GM18520 (cell line): ENCODE data around the gene CLDN22.

Experiments
- ATAC-seq: cut with Tn5 transposase; IDR thresholded peaks from one replicate; pipeline ENCODE4 v1.9.1; 2021; ENCODE audit not compliant: unreplicated experiment

The CLDN22 gene

DNA sequence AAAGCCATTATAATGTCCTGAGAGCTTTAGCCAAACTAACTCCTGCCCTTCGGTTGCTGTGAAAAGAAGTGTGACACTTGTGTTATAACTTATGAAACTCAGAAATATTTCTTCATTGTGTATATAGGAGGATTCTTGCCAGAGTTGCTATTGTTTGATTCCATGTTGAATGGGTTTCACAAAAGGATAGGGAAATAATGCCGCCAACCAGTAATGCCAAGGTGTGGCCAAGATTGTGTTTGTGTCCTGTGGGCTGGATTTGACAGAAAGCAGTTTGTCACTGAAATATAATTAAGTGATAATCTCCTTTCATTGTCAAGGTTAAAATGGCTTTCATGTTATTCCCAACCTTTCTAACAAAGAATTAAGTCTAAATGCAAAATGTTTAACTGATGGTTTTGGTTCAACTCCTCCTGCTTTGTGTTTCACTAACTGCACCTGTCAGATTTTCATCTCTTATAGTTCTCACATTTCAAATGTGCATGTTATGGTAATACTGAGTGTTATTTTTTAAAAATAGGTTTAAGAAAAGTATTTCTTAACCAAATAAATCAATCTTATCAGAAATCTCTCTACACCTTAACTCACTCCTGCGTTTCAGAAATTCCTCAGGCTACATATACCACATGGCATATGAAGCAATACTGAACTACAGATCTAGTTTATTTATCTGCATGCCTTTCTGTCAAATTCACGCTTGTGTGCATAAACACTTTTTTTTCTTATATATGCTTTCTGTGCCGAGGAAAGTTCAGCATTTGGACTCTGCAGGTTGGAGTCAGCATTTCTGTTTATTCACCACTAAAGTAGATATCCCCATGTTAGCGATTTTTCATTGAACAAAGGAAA is at the start of gene CLDN22:
TSS of gene CLDN22 (minus strand) at position 66 of the 849 bp plus-strand sequence. CDS start at position 8, 58 bp downstream.
- ATAC-seq: no peak

DNA sequence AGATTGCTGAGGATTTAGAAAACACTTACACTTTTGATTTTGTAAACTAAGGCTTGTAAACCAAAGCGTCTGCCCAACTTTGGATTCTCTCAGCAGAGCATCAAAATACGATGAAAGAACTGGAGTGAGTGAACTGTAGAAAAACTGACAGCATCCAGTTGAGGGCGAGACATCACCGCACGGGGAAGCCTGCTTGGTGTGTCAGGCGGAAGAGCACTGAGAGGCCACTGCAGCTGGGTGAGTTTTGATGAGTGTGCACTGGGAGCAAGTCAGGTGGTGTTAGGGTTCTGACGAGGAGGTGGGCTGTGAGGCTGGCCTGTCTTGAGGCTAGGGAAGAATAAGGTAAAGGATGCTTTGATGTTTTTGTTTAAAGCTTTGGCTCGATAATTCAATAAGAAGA is 49.0 kb upstream of the CLDN22 start:
- ATAC-seq: no peak

DNA sequence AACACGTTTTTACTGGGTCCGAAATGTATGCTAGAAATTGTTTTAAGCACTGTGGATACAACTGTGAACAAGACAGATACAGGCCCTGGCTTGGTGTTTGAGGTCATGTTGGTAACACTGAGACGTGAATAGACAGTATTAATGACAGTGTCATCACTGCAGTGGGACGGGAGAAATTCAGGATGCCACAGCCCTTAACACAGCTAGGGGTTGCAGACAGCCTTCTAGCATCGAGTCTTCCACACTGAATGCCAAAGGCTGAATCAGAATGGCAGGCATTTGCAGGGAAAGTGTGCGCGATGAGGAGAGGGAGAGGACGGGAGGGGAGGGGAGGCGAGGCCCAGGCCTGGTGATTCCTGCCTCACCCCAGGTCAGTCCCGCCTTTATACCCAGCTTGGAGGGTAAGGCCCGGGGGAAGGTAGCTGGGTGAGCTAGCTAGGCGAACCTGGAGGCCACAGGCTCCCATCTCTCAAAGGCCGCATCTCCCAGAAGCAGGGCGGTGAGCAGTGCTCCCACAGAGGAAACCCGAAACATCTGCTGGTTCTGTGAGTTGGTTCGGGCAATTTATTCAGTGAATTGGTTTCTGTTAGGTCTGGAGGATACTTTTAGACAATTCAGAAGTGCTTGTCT is 46.2 kb upstream of the CLDN22 start:
- no peak for ATAC-seq

DNA sequence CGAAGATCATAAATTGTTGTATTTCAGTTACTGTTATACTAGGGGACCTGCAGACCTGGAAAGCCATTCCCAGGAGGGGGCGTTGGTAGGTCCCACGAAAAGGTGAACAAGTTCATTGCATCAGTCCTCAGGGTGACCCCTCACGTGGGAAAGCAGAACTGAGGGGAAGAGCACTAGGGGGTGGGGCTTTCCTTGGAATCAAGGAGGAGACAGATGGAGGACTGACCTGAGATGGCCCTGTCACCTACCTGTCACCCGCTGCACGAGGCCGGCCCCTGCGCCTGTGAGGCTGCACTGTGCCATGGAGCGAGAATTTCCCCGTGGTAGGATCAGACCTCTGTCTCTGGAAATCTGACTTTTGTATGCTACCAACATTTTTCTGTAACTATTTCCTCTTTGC is 43.9 kb upstream of the CLDN22 start:
- no peak for ATAC-seq

DNA sequence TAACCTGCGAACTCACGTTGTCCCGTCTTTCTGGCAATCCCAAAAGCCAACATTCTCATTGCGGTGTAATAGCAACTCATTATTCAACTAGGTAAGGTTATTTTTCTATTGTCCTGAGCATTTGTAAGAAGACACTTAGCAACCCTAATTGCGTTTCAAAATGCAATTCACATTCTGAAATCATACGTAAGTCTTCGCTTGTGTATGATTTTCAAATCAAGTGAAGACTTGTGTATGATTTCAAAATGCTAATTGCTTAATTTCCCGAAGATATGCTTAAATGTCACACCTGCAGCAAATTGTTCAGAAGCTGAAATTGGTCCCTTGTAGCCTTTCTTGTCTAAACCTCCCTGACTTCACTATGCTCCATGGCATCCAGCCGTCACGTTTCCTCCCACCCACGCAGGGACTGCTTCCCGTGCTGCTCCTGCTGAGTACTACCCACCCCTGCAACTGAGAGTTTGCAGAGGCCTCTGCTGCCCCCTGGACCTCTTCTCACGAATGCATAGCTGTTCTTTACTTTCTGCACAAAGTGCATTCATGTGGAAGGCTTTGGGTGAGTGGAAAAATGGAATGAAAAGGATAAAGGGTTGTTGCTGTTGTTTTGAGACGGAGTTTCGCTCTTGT is 43.0 kb upstream of the CLDN22 start:
- ATAC-seq: no peak

DNA sequence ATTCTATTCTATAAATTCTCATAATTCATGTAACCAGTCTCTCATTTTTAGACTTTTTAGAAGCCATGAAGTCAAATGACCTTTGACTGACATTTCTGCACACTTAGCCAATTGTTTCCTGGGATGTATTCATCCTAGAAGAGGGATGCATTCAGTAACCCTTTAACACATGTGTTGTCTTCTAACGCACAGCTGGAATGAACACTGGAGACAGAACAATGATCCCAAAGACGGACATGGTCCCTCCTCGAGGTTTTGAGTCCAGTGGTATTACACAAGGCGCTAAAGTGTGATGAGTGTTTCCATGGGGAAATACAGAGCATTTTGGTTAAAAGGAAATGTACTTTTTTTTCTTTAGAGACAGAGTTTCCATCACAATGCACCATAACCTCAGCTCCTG is 42.0 kb upstream of the CLDN22 start:
- no peak for ATAC-seq

DNA sequence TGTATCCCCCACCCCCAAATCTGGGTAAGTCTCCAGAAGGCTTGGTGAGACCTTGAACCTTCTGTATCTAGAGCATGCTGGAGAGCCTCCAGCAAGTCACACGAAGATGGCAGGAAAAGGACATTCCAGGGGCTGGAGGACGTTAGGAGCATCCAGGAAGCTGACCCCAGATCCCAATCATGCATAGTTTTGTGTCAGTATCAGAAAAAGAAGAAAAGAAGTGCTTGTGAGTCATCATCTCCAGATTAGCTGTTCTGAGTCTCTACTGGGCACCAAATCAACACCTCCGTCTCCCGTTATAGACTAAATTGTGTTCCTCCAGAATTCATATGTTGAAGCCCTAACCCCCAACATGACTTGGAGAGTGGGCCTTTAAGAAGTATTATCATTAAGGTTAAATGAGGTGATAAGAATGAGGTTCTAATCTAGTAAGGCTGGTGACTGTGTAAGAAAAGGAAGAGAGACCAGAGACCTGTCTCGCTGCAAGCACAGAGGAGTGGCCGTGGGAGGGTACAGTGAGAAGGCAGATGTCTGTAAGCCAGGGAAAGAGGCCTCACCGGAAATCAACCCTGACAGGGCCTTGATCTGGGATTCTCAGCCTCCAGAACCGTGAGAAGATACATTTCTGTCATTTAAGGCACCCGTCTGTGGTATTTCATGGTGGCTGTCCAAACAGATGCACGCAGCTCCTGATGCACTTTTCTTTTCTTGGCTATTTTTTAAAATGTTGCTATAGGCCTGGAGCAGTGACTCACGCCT is 40.3 kb upstream of the CLDN22 start:
- ATAC-seq: no peak

DNA sequence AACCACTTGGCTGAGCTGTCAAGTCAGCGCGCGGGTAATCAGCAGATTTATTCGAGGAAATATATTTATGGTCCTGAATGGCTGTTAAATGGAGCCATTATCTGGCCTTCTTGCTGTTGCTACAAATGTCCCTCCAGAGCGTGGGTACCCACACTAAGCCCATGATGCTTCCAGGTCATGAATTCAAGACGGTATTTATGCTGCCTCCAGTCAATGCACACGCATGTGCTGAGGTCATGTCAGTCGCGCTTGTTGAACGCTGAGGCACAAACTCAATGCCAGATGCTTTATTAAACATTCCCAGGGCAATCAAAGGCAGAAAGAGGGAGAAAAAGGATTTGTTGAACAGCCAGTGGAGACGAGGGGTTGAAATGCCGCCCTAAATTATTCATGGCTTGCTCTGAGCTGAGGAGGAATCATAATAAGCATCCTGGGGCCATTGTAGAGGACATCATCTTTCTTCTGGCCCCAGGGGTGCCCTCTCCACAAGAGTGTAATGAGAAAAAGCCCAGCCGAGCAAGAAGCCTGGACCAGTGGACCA is 38.2 kb upstream of the CLDN22 start:
- ATAC-seq: no peak

DNA sequence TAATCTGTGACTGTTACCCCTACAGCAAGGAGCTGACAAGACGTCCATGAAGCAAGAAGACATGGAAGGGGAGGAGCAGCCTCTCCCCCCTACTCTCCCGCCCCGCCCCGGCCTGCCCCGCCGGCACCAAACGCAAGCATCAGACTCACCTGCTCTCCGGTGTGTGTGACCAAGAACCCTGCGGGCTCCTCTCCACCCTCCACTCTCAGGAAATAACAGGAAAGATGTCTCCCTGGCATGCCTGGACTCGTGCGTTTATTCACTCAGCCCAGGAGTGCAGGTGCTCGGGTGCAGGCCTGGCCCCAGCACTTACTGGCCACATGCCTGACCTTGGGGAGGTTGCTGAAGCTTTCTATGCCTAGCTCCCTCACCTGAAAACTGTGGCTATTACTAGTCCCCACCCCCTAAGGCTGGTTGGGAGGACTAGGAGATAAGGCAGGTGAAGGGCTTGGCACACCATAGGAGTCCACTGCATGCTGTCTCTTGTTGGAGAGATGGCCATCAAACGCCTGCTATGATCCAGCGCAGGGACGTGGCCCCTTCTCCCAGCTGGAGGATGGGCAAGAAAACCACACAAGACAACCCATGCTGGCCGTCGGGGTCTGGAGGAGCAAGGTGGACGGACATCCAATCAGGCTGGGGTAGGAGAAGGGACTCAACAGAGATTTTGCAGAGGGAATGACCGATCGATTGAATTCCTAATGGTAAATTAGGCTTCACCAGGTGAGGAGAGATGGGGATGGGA is 37.0 kb upstream of the CLDN22 start:
- no peak for ATAC-seq

DNA sequence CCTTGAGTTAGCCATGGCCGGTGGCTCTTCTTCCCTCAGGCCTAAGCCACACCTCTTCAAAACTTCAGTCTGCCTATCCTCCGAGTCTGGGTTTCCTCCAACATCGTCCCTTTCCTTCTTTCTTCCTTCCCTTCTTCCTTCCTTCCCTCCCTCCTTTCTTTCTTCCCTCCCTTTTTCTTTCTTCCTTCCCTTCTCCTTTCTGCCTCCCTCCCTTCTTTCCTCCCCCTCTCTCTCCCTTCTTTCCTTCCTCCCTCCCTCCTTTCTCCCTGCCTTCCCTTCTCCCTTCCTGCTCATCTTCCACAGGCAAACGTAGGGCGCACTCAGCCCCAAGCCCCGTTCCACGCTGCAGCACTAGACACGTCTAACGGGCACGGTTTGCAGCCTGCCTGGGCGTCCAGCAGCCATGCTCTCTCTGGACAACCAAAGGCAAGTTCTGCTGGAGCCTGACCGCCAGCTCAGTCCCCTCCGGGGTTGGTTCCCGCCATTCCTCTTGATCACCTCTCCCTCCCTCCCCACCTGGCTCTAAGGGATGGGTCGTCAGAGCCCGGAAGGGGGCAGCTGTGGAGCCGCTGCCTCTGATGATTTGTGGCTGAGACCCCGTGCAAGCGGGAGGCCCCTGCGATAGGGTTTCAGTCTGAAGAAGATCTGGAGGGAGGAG is 36.2 kb upstream of the CLDN22 start:
- ATAC-seq: no peak

DNA sequence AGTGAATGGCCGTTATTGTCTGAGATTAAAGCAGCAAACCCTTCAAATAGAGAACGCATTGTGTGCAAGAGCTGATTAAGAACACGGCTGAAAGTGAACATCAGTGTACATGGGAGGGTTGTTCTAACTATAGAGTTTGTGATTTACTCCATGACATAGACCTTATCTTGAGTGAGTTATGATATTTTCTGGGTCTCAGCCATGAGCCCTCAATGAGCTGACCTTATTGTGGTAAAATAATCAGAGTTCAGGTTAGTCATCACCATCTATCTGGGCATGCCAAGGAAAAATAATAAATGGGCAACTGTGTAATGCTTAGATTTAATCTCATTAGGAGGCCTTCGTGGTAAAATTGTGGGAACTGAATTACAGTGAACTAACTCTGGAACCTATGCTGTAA is 35.3 kb upstream of the CLDN22 start:
- ATAC-seq: no peak

DNA sequence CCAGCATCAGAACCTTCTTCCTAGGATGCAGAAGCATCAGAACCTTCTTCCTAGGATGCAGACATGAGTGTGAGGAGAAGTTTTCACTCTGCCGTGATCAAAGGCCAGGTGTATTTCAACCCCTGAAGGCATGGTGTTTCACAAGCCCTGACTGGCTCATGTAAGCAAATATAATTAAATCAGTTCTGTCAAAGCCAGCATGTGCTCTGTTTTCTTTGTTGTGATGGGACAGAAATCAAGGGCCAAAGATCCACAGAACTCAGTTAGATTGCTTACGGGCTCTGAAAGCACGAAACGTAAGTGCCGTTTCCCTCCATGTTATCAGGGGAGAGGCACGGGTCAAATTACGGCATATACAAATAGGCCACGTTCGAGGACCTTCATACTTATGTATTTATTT is 34.1 kb upstream of the CLDN22 start:
- no peak for ATAC-seq

DNA sequence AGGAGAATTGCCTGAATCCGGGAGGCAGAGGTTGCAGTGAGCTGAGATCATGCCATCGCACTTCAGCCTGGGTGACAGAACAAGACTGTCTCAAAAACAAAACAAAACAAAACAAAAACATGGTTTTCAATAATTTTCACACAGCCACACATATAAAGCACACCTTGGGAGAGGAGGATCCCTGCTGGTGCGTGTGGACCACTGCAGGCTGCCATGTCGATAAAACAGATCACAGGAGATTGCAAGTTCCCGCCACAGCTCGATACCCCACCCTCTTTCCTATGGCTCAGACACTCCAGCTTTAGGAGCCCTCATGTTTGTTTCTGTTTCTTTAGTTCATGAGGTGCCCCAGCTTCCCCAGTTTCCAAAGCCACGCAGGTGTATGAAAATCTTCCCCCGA is 33.5 kb upstream of the CLDN22 start:
- ATAC-seq: no peak

DNA sequence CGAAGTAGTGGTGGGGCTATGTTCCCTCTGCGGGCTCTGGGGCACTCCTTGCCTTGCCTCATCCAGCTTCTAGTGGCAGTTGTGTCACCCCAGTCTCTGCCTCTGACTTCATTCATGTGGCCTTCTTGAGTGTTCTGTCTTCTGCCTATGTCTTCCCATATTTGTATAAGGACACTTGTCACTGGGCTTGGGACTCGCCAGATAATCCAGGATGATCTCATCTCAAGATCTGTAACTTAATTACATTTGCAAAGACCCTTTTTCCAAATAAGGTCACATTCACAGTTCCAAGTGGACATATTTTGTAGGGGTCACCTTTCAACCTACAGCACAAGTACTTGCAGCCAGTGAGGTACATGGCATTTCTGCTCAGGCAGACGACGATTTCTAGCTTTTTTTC is 32.5 kb upstream of the CLDN22 start:
- ATAC-seq: no peak

DNA sequence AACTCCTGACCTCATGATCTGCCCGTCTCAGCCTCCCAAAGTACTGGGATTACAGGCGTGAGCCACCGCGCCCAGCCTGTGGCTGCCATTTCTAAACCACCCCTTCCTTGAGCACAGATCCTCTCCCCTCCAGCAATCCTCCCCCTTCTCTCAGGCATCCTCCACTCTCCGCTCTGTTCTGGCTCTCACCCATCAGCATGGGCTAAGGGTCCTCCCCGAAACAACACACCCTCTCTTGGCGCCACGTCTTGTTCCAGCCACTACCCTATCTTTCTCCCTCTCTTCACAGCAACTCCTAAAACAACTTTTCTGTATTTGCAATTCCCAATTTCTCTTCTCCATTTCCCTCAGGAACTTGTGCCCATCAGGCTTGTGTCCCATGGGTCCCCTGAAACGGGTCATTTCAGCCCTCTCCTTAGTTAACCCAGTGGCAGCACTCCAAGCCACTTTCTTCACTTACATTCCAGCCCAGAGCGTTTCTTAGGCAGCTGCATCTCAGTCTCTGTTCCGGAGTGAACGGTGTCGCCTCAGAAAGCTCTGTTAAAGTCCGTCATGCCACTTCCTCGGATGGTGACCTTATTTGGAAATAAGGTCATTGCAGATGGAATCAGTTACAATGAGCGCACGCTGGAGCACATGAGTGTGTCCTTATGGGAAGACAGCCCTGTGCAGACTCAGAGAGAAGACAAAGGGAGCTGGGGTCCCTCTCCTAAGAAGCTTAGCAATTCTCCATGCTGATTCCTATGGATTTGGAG is 30.4 kb upstream of the CLDN22 start:
- no peak for ATAC-seq

DNA sequence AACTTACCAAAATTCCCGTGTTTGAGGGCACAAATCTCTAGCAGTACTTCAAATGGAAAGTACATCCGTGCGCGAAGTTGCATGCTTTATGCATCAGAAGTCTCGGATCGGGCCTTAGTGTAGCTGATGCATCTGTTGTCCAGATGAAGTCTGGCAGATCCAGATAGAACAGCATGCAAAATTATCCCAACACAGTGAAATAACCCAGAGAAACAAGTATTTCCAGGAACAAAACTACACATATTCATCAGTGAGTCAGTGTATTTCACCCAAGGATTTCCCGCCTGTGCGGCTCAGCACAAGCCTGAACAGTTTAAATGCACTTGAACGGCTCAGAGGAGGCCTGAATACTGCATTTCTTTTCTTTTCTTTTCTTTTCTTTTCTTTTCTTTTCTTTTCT is 29.6 kb upstream of the CLDN22 start:
- ATAC-seq: no peak

DNA sequence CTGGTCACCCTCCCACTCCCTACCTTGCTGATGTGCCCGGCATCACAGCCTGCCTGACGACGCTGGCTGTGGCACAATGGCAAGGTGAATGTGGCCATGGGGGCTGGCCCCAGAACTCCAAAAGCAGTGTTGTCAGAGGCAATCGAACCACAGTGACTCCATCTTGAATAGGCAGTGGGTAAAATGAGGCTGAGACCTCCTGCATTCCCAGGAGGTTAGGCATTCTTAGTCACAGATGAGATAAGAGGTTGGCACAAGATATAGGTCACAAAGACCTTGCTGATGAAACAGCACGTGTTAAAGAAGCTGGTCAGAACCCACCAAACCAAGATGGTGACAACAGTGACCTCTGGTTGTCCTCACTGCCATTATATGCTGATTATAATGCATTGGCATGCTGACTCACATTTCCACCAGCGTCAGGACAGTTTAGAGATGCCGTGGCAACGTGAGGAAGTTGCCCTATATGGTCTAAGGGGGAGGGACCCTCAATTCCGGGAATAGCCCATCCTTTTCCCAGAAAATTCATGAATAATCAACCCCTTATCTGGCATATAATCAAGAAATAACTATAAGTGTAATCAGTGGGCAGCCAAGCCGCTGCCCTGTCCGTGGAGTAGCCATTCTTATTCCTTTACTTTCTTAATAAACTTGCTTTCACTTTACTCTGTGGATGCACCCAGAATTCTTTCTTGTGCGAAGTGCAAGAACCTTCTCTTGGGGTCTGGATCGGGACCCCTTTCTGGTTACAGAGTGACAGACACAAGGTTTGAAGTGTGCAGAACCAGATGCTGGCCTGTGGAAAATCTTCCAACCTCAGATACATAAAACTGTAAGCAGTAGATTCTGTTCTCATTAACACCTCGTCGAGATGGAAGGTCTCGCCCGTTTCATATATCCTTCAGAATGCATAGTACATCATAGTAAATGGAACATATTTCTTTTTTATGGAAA is 28.9 kb upstream of the CLDN22 start:
- no peak for ATAC-seq

DNA sequence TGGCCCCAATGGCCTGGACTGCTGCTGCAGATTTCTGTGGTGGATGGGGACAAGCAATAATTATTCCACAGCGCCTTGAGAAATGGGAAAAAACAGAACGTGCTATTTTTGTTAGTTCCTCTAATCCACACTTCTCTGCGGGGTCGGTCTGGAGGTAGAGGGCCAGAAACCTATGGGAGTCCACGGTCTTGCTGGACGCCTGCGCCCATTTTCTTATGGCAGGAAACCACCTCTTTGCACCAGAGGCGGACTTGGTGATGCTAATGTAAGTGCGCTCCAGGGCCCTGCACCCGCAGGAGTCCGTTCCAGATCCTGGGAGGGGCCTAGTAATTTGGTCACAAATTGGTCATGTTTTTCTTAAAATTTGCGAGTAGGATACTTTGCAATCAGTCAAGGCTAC is 28.1 kb upstream of the CLDN22 start:
- no peak for ATAC-seq
